Kidney epithelial cell (primary cell): ENCODE results near the gene SDF2. TPM values are rescaled to one million over a fixed set of nuclear protein-coding genes. Genes with fewer than 3 reads are reported as not detected.

Experiments used
- DNase-seq: peaks from one replicate; pipeline ENCODE4 v3.0.0-alpha.2; 2010; ENCODE audit warnings: low read depth
- H3K27me3 ChIP-seq: 2 replicates; pipeline ENCODE4 v1.6.0; 2011; ENCODE audit warnings: low read length; ENCODE audit not compliant: control insufficient read depth, insufficient read depth
- H3K36me3 ChIP-seq: 2 replicates; pipeline ENCODE4 v1.5.1; 2011; ENCODE audit warnings: low read length; ENCODE audit not compliant: control insufficient read depth, insufficient read depth
- H3K4me3 ChIP-seq: 2 replicates; pipeline ENCODE4 v1.5.1; 2011; ENCODE audit warnings: low read depth, mild to moderate bottlenecking, control low read depth, low read length
- CTCF ChIP-seq: IDR thresholded peaks from 2 replicates; pipeline ENCODE4 v1.5.1; 2011; ENCODE audit warnings: mild to moderate bottlenecking, moderate library complexity, low read length, control low read depth, inconsistent platforms; ENCODE audit not compliant: insufficient read depth, poor library complexity, severe bottlenecking
- total RNA-seq: library from RNA; depleted of rRNA; stranded (reverse); fragments of >200 nt; gene quantifications from 2 replicates; pipeline ENCODE4 v1.2.3, GENCODE V29; 2015

Gene SDF2
- total RNA-seq, 1 donor from 2014 or later, result 41.2 TPM

GRCh38 chr17:28616281-28616680 lies 45.4 kb downstream of the SDF2 start:
- no peak for TF ChIP-seq CTCF
- DNase-seq, result no peak
- Histone ChIP-seq H3K36me3 (peaks cover 6% of the 10 kb centered on the region), H3K4me3 (no peak overlapping the region), H3K27me3 (no peaks in the 10 kb centered on the region)

GRCh38 chr17:28615260-28615940 lies 46.3 kb downstream of the SDF2 start:
- DNase-seq, result no peak
- no peak for TF ChIP-seq CTCF
- peaks cover 6% of the 10 kb centered on the region for H3K36me3 ChIP-seq
- no peak overlapping the region for H3K4me3 ChIP-seq
- H3K27me3 ChIP-seq, result no peaks in the 10 kb centered on the region

- no peaks in the 10 kb centered on the region for H3K27me3 ChIP-seq
- no peak for TF ChIP-seq CTCF
These were observed 47.8 kb downstream of the SDF2 start, which contains the start of gene RSKR for GRCh38 chr17:28613931-28614381. Gene RSKR, minus strand, starts transcription at chr17:28614185. Its CDS starts 24 bp downstream, at chr17:28614161.

GRCh38 chr17:28612936-28613872 lies 48.5 kb downstream of the SDF2 start:
- peaks cover 1% of the 10 kb centered on the region for H3K36me3 ChIP-seq
- peak; percentile 77 for TF ChIP-seq CTCF
- no peak overlapping the region for H3K4me3 ChIP-seq
- no peaks in the 10 kb centered on the region for H3K27me3 ChIP-seq
- DNase-seq, result no peak

More at GRCh38 chr17:28613931-28614381, 47.8 kb downstream of the SDF2 start, which contains the start of gene RSKR:
- H3K4me3 ChIP-seq, result no peak within 1 kb of the TSS
- peaks cover 1% of the 10 kb centered on the region for H3K36me3 ChIP-seq
- DNase-seq, result no peak

- TF ChIP-seq CTCF, result no peak
- Histone ChIP-seq H3K27me3 (no peaks in the 10 kb centered on the region), H3K4me3 (no peak overlapping the region), H3K36me3 (peaks cover 1% of the 10 kb centered on the region)
- DNase-seq, result no peak
These were observed 49.2 kb downstream of the SDF2 start for GRCh38 chr17:28612531-28612930.
